DOHH2 (cell line): Measurements from ENCODE around the gene RBMS3.

Experiments used
- EZH2phosphoT487 ChIP-seq: fragments of 200-600 bp; sonication (generic); IDR thresholded peaks from 2 replicates; pipeline ENCODE4 v1.6.1; 2017; ENCODE audit warnings: borderline replicate concordance, mild to moderate bottlenecking, antibody characterized with exemption, low read length, moderate library complexity, mixed read lengths
- TF ChIP-seq, protein P1 (sequence below): fragments of 200-600 bp; sonication (generic); IDR thresholded peaks from one replicate; pipeline ENCODE4 v1.5.1; 2014; ENCODE audit warnings: antibody characterized with exemption, mild to moderate bottlenecking, low read depth, low read length; ENCODE audit not compliant: poor library complexity, severe bottlenecking

DNA sequence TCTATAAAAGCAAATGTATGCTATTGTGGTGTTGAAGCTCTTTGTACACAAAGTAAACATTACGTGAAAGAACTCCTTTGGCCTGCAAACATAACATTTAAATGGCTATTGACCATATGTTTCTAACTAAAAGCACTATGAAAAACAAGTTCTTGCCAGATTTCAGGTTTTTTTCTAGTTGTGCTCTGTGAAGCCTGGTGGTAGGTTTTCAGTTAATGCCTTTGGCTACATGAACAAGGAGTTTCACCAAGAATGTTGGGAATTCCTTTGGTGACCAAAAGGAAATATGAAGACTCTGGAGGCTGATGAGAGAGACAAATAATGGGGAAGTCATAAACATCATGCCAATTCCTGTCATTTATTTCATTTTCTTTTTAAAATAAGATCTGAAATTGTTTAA lies 66.0 kb downstream of the RBMS3 start:
- TF ChIP-seq, protein P1, sequence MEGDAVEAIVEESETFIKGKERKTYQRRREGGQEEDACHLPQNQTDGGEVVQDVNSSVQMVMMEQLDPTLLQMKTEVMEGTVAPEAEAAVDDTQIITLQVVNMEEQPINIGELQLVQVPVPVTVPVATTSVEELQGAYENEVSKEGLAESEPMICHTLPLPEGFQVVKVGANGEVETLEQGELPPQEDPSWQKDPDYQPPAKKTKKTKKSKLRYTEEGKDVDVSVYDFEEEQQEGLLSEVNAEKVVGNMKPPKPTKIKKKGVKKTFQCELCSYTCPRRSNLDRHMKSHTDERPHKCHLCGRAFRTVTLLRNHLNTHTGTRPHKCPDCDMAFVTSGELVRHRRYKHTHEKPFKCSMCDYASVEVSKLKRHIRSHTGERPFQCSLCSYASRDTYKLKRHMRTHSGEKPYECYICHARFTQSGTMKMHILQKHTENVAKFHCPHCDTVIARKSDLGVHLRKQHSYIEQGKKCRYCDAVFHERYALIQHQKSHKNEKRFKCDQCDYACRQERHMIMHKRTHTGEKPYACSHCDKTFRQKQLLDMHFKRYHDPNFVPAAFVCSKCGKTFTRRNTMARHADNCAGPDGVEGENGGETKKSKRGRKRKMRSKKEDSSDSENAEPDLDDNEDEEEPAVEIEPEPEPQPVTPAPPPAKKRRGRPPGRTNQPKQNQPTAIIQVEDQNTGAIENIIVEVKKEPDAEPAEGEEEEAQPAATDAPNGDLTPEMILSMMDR, result no peak
- no peak for TF ChIP-seq EZH2phosphoT487
